KMS-11 (cell line): ENCODE results near the gene PAK1.

Source experiments
- H2AFZ ChIP-seq: fragments of 200-600 bp; sonication (generic); 2 replicates; pipeline ENCODE4 v1.6.1; 2016; ENCODE audit warnings: antibody characterized with exemption, mixed run types, low read depth
- H3K27ac ChIP-seq: fragments of 200-600 bp; sonication (generic); 2 replicates; pipeline ENCODE4 v1.6.1; 2016; ENCODE audit warnings: mild to moderate bottlenecking, mixed run types
- H3K27me3 ChIP-seq: fragments of 200-600 bp; sonication (generic); 2 replicates; pipeline ENCODE4 v1.6.1; 2017; ENCODE audit warnings: mild to moderate bottlenecking, low read depth, mixed run types, moderate library complexity; ENCODE audit not compliant: insufficient read depth
- H3K36me3 ChIP-seq: fragments of 200-600 bp; sonication (generic); 2 replicates; pipeline ENCODE4 v1.6.1; 2017; ENCODE audit warnings: mild to moderate bottlenecking, mixed run types; ENCODE audit not compliant: insufficient read depth
- H3K4me1 ChIP-seq: fragments of 200-600 bp; sonication (generic); 2 replicates; pipeline ENCODE4 v1.6.1; 2016; ENCODE audit warnings: mild to moderate bottlenecking, low read depth, mixed run types; ENCODE audit not compliant: poor library complexity, severe bottlenecking
- H3K4me2 ChIP-seq: fragments of 200-600 bp; sonication (generic); 2 replicates; pipeline ENCODE4 v1.7.0; 2016; ENCODE audit warnings: mild to moderate bottlenecking, mixed run types
- H3K4me3 ChIP-seq: fragments of 200-600 bp; sonication (generic); IDR thresholded peaks from 2 replicates; pipeline ENCODE4 v1.6.1; 2017; ENCODE audit warnings: low read depth, low read length, mixed read lengths; ENCODE audit not compliant: insufficient read depth
- H3K79me2 ChIP-seq: fragments of 200-600 bp; sonication (generic); 2 replicates; pipeline ENCODE4 v1.6.1; 2016; ENCODE audit warnings: low read depth, mixed run types; ENCODE audit not compliant: insufficient read depth
- H3K9ac ChIP-seq: fragments of 200-600 bp; sonication (generic); 2 replicates; pipeline ENCODE4 v1.6.1; 2016; ENCODE audit warnings: mild to moderate bottlenecking, mixed run types
- H4K20me1 ChIP-seq: fragments of 200-600 bp; sonication (generic); 2 replicates; pipeline ENCODE4 v1.6.1; 2016; ENCODE audit warnings: mild to moderate bottlenecking, mixed run types; ENCODE audit not compliant: insufficient read depth
- CTCF ChIP-seq: fragments of 200-600 bp; sonication (generic); conservative IDR thresholded peaks from 2 replicates; pipeline ENCODE4 v1.6.1; 2017; ENCODE audit warnings: low read depth, mild to moderate bottlenecking, antibody characterized with exemption, low read length, moderate library complexity, mixed read lengths

The PAK1 gene

GRCh38 chr11:77436506-77436905, 37.4 kb downstream of the PAK1 start:
- H4K20me1 ChIP-seq: no peaks in the 10 kb centered on the region
- H3K9ac ChIP-seq: no peak overlapping the region
- no peak overlapping the region for H3K4me3 ChIP-seq
- no peaks in the 10 kb centered on the region for H3K27me3 ChIP-seq
- no peaks in the 10 kb centered on the region for H3K79me2 ChIP-seq
- TF ChIP-seq CTCF: no peak
- no peaks in the 10 kb centered on the region for H3K4me1 ChIP-seq
- no peak overlapping the region for H3K4me2 ChIP-seq
- H3K36me3 ChIP-seq: no peaks in the 10 kb centered on the region
- H2AFZ ChIP-seq: no peak overlapping the region
- H3K27ac ChIP-seq: no peak overlapping the region

- Histone ChIP-seq H2AFZ (no peak overlapping the region), H4K20me1 (no peaks in the 10 kb centered on the region), H3K4me2 (no peak overlapping the region), H3K9ac (no peak overlapping the region), H3K36me3 (no peaks in the 10 kb centered on the region), H3K4me1 (no peaks in the 10 kb centered on the region), H3K4me3 (no peak overlapping the region), H3K27ac (no peak overlapping the region), H3K79me2 (no peaks in the 10 kb centered on the region), H3K27me3 (no peaks in the 10 kb centered on the region)
- no peak for TF ChIP-seq CTCF
Measured at GRCh38 chr11:77435972-77436371, 37.9 kb downstream of the PAK1 start.

DNA sequence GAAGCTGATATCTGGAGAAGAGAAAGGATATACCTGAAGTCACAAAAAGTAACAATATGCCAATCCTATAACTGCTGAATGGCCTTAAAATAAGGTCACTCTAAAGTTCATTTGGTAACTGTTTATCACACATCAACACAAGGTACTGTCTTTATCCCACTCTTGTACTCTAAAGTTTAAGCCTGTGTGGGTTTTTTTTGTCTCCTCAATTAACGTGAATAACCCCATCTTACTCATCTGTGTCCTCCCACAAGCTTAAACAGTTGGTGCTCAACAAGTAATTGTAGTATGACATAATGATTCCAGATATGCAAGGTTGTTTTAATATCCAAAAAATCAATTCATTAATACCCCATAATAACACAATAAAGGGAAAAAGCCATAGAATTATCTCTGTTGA, 42.1 kb downstream of the PAK1 start:
- no peaks in the 10 kb centered on the region for H3K79me2 ChIP-seq
- no peaks in the 10 kb centered on the region for H4K20me1 ChIP-seq
- no peaks in the 10 kb centered on the region for H3K36me3 ChIP-seq
- H3K4me3 ChIP-seq: no peak overlapping the region
- H3K27ac ChIP-seq: no peak overlapping the region
- no peak overlapping the region for H3K9ac ChIP-seq
- TF ChIP-seq CTCF: no peak
- H3K27me3 ChIP-seq: no peaks in the 10 kb centered on the region
- no peak overlapping the region for H2AFZ ChIP-seq
- H3K4me2 ChIP-seq: no peak overlapping the region
- H3K4me1 ChIP-seq: no peaks in the 10 kb centered on the region

- no peak overlapping the region for H3K4me2 ChIP-seq
- H3K36me3 ChIP-seq: no peaks in the 10 kb centered on the region
- no peak overlapping the region for H3K27ac ChIP-seq
- no peaks in the 10 kb centered on the region for H4K20me1 ChIP-seq
- H2AFZ ChIP-seq: no peak overlapping the region
- H3K27me3 ChIP-seq: no peaks in the 10 kb centered on the region
- H3K79me2 ChIP-seq: no peaks in the 10 kb centered on the region
- H3K4me3 ChIP-seq: no peak overlapping the region
- no peak overlapping the region for H3K9ac ChIP-seq
- H3K4me1 ChIP-seq: no peaks in the 10 kb centered on the region
- no peak for TF ChIP-seq CTCF
Measured at GRCh38 chr11:77428598-77428997, 45.3 kb downstream of the PAK1 start.

GRCh38 chr11:77425346-77425745, 48.5 kb downstream of the PAK1 start:
- Histone ChIP-seq H2AFZ (no peak overlapping the region), H3K36me3 (no peaks in the 10 kb centered on the region), H4K20me1 (no peaks in the 10 kb centered on the region), H3K4me3 (no peak overlapping the region), H3K27ac (no peak overlapping the region), H3K4me1 (no peaks in the 10 kb centered on the region), H3K4me2 (no peak overlapping the region), H3K27me3 (no peaks in the 10 kb centered on the region), H3K9ac (no peak overlapping the region), H3K79me2 (no peaks in the 10 kb centered on the region)
- TF ChIP-seq CTCF: no peak
